ENCODE data around the gene IL1RAP. TPM values are rescaled to one million over a fixed set of nuclear protein-coding genes. Genes with fewer than 3 reads are reported as not detected.
A peak's percentile ranks its signal among the peaks of the same experiment; 100 is the strongest.

The IL1RAP gene
- total RNA-seq, 1 donor from 2014 or later, result 13.9 TPM

- DNase-seq (ENCODE audit: low spot score in 2 of 2), result no peak
- FAIRE-seq, result no peak
Measured at GRCh38 chr3:190596349-190597285, 82.7 kb downstream of the IL1RAP start.

- DNase-seq (ENCODE audit: low spot score in 2 of 2), result no peak
Measured at GRCh38 chr3:190597291-190597690, 83.4 kb downstream of the IL1RAP start.

DNA sequence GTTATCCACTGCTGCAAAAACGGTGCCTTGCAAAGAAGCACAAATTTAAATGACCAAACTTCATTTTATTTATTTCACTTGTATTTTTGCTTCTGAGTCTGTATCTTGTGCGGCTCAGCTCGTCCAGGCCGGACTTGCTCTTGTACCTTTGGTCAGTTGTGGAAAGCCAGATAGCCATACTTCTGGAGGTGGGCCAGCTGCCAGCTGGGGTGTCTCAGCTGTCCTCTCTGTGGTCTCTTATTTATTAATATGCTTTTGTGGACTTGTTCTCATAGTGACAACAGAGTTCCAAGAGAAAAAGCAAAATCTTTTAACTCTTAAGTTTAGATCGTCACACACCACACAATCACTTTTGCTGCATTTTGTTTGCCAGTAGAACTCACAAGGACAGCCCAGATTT, 87.7 kb downstream of the IL1RAP start:
- DNase-seq (ENCODE audit: low spot score in 2 of 2), result no peak
- no peak for FAIRE-seq

More at GRCh38 chr3:190597291-190597690, 83.4 kb downstream of the IL1RAP start:
- FAIRE-seq, result no peak

- FAIRE-seq (no peak), DNase-seq (ENCODE audit: low spot score in 2 of 2) (no peak)
Measured at GRCh38 chr3:190605385-190605784, 91.5 kb downstream of the IL1RAP start.

DNA sequence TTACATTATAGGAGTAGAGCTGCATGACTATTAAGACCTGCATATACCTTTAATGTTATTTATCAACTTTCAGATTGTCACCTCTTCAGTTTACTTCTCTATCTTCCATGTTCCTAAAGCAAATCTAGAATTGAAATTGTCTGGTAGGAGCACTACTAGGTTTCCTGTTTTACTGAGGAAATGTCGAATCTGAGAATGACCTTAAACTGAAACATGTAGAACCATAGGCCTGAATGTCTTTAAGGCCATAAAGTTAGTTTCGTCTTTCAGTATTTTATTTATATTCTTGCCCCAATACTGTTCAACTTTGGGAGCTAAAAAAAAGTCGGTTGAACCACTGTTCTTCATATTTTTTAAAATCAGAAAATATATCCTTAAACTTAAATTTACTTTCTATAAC, 92.7 kb downstream of the IL1RAP start:
- FAIRE-seq (no peak), DNase-seq (ENCODE audit: low spot score in 2 of 2) (no peak)

- no peak for DNase-seq (ENCODE audit: low spot score in 2 of 2)
- FAIRE-seq, result peak; percentile 33
Measured at GRCh38 chr3:190607021-190607420, 93.1 kb downstream of the IL1RAP start.

DNA sequence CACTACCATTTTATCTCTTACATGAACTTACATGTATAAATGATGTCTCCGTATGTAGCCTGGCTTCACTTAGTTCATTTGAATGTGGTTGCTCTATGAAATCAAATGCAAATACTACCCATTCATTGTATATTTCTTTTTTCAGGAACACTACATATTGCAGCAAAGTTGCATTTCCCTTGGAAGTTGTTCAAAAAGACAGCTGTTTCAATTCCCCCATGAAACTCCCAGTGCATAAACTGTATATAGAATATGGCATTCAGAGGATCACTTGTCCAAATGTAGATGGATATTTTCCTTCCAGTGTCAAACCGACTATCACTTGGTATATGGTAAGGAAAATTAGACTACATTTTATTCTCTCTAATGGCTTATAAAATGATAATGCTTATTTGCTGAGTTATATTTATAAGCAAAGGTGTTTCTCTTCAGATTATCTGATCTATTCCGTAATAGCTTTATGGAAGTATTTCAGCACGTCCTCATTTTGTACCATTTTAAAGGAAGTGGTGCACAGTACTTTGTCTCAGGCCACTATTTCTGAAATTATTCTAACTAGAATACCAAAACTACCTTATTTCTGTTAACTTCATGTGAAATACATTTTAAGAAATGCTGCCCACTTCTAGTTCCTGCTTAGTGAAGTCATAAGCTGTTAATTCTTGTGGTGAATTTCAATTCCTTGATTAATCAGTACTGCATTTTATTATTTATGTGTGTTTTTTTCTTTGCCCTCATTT, 95.1 kb downstream of the IL1RAP start:
- FAIRE-seq, result no peak
- no peak for DNase-seq (ENCODE audit: low spot score in 2 of 2)

DNA sequence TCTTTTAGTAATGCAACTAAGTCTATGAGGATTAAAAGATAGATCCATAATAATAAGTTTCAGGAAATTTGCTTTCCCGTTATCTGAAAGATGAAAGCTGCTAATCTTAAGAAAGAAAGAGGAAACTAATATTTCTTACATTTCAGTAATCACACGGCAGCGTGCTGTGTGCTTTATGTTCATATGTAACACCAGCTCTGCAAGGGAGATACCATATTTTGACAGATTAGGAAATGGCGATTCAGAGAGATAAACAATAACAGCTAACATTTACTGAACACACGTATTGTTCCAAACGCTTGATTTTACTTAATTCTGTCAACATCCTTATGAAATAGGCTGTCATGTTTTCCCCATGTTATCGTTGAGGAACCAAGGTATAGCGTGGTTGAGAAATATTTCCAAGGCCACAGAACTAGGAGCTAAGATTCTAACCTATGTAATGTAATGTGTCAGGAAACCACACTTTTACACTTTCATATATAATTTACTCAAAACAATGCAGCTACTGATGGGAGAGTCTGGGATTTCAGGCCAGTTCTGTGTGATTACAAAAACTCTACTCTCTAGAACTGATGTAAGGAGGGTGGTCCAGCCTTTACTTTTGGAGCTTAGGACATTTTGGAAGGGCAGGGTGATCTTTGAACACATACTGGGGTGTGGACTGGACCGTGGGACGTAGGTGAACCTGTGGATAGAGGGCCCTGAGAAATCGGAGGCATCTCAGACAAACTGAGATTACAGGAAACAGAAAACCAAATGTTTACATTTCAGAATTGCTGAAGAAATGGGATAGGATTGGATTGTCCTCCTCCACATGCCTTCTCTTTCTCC, 100.6 kb downstream of the IL1RAP start:
- no peak for DNase-seq (ENCODE audit: low spot score in 2 of 2)

GRCh38 chr3:190615060-190615384, 101.1 kb downstream of the IL1RAP start:
- FAIRE-seq, result no peak
- DNase-seq (ENCODE audit: low spot score in 2 of 2), result no peak

More for the DNA sequence above, 100.6 kb downstream of the IL1RAP start:
- no peak for FAIRE-seq

GRCh38 chr3:190615607-190616006, 101.7 kb downstream of the IL1RAP start:
- FAIRE-seq, result no peak
- DNase-seq (ENCODE audit: low spot score in 2 of 2), result no peak

GRCh38 chr3:190616637-190617036, 102.8 kb downstream of the IL1RAP start:
- FAIRE-seq (no peak), DNase-seq (ENCODE audit: low spot score in 2 of 2) (no peak)

- DNase-seq (ENCODE audit: low spot score in 2 of 2) (no peak), FAIRE-seq (no peak)
Measured at GRCh38 chr3:190617185-190617584, 103.3 kb downstream of the IL1RAP start.

DNA sequence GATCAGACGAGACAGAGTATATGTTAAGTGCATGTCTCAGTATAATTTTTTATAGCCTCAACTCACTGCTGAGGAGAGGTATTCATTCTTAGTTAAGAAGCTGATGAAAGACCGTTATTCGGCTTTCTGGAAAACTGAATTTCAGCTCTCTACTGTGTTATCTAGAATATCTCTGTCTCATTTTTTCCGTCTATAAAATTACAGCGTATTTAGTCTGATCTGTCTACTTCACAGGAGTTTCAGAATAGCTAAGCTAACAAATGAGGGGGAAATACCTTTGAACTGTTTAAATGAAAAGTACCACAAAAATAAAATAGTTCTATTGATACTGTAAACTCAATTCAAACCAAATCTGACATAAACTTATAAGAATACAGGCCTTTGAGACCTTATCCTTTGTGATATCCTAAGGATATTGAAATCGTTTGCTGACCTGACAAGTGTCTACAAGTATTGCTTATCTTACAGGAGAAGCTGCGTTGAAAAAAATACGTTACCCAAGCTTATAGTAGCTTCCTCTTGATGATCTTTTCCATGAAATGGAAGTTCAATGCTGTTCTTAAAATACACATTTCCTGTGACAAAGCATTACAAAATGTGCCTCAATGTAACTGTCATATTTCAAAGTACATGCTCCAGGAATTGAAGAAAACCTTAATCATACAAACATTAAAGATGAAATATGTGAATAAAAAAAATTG, 104.6 kb downstream of the IL1RAP start:
- FAIRE-seq, result no peak

DNA sequence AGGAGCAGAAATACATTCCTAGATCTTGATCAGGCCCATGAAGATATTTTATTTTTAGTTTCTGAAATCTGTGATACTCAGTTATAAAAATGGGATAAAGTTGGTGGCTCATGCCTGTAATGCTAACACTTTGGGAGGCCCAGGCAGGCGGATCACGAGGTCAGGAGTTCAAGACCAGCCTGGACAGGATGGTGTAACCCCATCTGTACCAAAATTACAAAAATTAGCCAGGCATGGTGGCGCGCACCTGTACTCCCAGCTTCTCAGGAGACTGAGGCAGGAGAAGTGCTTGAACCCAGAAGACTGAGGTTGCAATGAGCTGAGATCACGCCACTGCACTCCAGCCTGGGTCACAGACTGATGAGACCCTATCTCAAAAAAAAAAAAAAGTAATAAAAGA, 105.5 kb downstream of the IL1RAP start:
- DNase-seq (ENCODE audit: low spot score in 2 of 2) (no peak), FAIRE-seq (no peak)

More for the DNA sequence above, 104.6 kb downstream of the IL1RAP start:
- DNase-seq (ENCODE audit: low spot score in 2 of 2), result no peak

- FAIRE-seq (no peak), DNase-seq (ENCODE audit: low spot score in 2 of 2) (no peak)
Measured at GRCh38 chr3:190619761-190620160, 105.9 kb downstream of the IL1RAP start.

- DNase-seq (ENCODE audit: low spot score in 2 of 2) (no peak), FAIRE-seq (no peak)
Measured at GRCh38 chr3:190620886-190621608, 107.2 kb downstream of the IL1RAP start.

DNA sequence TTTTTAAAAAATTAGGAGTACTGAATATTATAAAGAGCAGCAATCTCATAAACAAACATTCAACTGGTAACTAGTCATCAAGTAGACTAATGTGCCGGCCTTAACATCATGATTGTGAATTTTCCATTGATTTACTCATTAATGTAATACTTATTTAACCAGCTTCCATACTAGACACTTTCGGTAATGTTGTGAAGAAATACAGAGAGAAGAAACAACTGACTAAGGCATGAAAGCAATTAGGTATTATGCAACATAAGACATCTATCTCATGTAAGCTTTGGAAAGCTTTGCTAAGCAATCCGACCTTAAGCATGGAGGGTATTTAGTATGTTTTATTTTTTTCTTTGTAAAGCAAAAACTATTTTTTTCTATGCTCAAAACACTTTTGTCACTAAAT, 108.0 kb downstream of the IL1RAP start:
- DNase-seq (ENCODE audit: low spot score in 2 of 2) (no peak), FAIRE-seq (no peak)

- DNase-seq (ENCODE audit: low spot score in 2 of 2) (no peak), FAIRE-seq (no peak)
Measured at GRCh38 chr3:190624282-190624681, 110.4 kb downstream of the IL1RAP start.

- FAIRE-seq (no peak), DNase-seq (ENCODE audit: low spot score in 2 of 2) (no peak)
Measured at GRCh38 chr3:190626951-190627620, 113.2 kb downstream of the IL1RAP start.

All from frontal cortex (tissue), 4 donors.